Right lobe of liver (tissue), 6 donors: Measurements from ENCODE around the gene NR5A2. TPM values are rescaled to one million over a fixed set of nuclear protein-coding genes. Genes with fewer than 3 reads are reported as not detected.

Experiments
- ATAC-seq, 4 donors: fragments of 200-7000 bp; cut with Tn5 transposase; one replicate each; pipeline ENCODE4 v1.9.1; 2020; ENCODE audit warnings: mild to moderate bottlenecking in 4 of 4, moderate library complexity in 4 of 4
- DNase-seq, 3 donors: peaks; one replicate each; pipeline ENCODE4 v3.0.0-alpha.2; 2020
- H3K27ac ChIP-seq, 3 donors: fragments of 200-600 bp; one replicate each; pipeline ENCODE4 v1.8.0; 2022
- H3K27me3 ChIP-seq, 2 donors: fragments of 200-600 bp; one replicate each; pipeline ENCODE4 v1.8.0; 2022
- H3K36me3 ChIP-seq, 4 donors: fragments of 200-600 bp; sonication (generic) in 1 of 4; one replicate each; pipeline versions ENCODE4 v1.5.1 to v1.8.0; 2017 to 2022; ENCODE audit warnings: control low read depth in 1 of 4
- H3K4me1 ChIP-seq, 4 donors: fragments of 200-600 bp; sonication (generic) in 1 of 4; one replicate each; pipeline versions ENCODE4 v1.5.1 to v1.8.0; 2017 to 2022; ENCODE audit warnings: control low read depth in 1 of 4
- H3K4me3 ChIP-seq, 3 donors: fragments of 200-600 bp; one replicate each; pipeline ENCODE4 v1.8.0; 2022
- H3K9me3 ChIP-seq, 4 donors: fragments of 200-600 bp; sonication (generic) in 1 of 4; one replicate each; pipeline versions ENCODE4 v1.5.1 to v1.8.0; 2017 to 2022; ENCODE audit warnings: control low read depth in 1 of 4
- POLR2A ChIP-seq: fragments of 450-650 bp; IDR thresholded peaks from one replicate; pipeline ENCODE4 v1.6.1; 2017; ENCODE audit warnings: antibody characterized with exemption, mild to moderate bottlenecking
- WGBS: methylation state at CpG from one replicate; pipeline ENCODE4 v1.1.6; 2018; ENCODE audit warnings: low coverage, low lambda C conversion rate; ENCODE audit not compliant: insufficient coverage; ENCODE audit errors: missing lambda C conversion rate; 5-methylcytosine and 5-hydroxymethylcytosine counted together
- intact Hi-C, 2 donors: fragments of 100-400 bp; cut with DNase I; formaldehyde crosslinking; loops; one replicate each; pipeline versions ENCODE4 v1.11.2 to v1.14.1; 2022
- total RNA-seq, 6 experiments: library from RNA; depleted of rRNA in 2 of 6; stranded (reverse); fragments of >200 nt in 2 of 6; fragmentation: NEBNext Ultra II Directional in 3 of 6; extraction: Animal tissue kit (Norgen Biotek cat#: 25700) in 3 of 6; gene quantifications; one replicate each; pipeline versions ENCODE4 v1.1.0 to v1.2.4, GENCODE V29; 2016 to 2023
- TF ChIP-seq, protein P1 (sequence below), 4 donors: fragments of 200-600 bp in 3 of 4; fragments of 450-650 bp in 1 of 4; IDR thresholded peaks; one replicate each; pipeline versions ENCODE4 v1.5.1 to v1.8.0; 2016 to 2022; ENCODE audit warnings: antibody characterized with exemption in 4 of 4, mild to moderate bottlenecking in 2 of 4
- donor health status: DM: no; HTN: yes; CAD: no.
- donor health status: DM: no; HTN: no; CAD: no.
- donor health status: DM: no; HTN: no; CAD: no.
- donor health status: DM: no; HTN: yes; CAD: no.
- donor health status: DM: no; HTN: yes; CAD: no.

Gene NR5A2
- total RNA-seq, 6 experiments from 2014 or later = 20.4 to 35.0 (median 28.5) TPM

DNA sequence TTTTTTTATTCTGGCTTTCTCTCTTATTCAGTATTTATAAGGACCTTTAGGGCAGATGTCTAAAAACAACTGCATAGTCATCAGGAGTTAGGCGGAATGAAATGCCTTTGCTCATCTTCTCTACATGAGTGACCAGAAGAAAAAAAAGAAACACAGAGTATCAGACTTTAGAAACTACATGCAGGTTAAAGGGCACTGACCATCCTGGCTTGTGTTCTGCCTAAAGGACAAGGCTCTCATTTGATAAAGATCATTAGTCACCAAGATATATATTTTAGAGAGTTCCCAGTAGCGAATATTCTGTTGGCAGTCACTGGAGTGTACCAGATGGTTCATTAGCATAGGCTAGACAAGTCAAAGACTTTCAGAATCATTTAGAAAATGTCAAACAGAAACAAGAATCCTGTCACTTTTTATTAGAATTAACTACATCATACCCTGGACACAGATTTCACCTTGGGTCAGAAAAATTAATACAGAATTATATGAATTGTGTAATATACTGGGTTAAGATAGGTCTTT is 145.6 kb downstream of the NR5A2 start:
- 37% methylated on average over 2 of the region's 2 CpGs for WGBS
- intact Hi-C loops = no loop called here

DNA sequence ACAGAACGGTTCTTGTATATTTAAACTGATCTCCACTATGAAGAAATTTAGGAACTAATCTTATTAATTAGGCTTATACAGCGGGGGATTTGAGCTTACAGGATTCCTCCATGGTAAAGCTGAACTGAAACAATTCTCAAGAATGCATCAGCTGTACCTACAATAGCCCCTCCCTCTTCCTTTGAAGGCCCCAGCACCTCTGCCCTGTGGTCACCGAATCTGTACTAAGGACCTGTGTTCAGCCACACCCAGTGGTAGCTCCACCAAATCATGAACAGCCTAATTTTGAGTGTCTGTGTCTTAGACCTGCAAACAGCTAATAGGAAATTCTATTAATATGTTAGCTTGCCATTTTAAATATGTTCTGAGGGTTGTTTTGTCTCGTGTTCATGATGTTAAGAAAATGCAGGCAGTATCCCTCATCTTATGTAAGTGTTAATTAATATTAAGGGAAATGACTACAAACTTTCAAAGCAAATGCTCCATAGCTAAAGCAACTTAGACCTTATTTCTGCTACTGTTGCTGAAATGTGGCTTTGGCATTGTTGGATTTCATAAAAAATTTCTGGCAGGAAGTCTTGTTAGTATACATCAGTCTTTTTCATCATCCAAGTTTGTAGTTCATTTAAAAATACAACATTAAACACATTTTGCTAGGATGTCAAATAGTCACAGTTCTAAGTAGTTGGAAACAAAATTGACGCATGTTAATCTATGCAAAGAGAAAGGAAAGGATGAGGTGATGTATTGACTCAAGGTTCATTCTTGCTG is 147.2 kb downstream of the NR5A2 start:
- no peaks in the 10 kb centered on the region for H3K9me3 ChIP-seq
- no peak for ATAC-seq
- no peak for DNase-seq
- no peaks in the 10 kb centered on the region for H3K27me3 ChIP-seq
- no peaks in the 10 kb centered on the region for H3K4me1 ChIP-seq
- H3K36me3 ChIP-seq = peaks cover 0 to 13% (median 0%) of the 10 kb centered on the region in 4 donors
- WGBS = 87% methylated on average over 5 of the region's 5 CpGs
- H3K27ac ChIP-seq = no peak overlapping the region
- TF ChIP-seq POLR2A = no peak
- intact Hi-C loops = no loop called here
- H3K4me3 ChIP-seq = no peak overlapping the region

More for the DNA sequence above, 145.6 kb downstream of the NR5A2 start:
- Histone ChIP-seq H3K27me3 (no peaks in the 10 kb centered on the region), H3K9me3 (no peaks in the 10 kb centered on the region), H3K4me1 (peaks cover 0 to 3% (median 0%) of the 10 kb centered on the region in 4 donors), H3K36me3 (peaks cover 0 to 13% (median 0%) of the 10 kb centered on the region in 4 donors), H3K4me3 (no peak overlapping the region), H3K27ac (no peak overlapping the region)
- TF ChIP-seq POLR2A = no peak
- TF ChIP-seq, protein P1, sequence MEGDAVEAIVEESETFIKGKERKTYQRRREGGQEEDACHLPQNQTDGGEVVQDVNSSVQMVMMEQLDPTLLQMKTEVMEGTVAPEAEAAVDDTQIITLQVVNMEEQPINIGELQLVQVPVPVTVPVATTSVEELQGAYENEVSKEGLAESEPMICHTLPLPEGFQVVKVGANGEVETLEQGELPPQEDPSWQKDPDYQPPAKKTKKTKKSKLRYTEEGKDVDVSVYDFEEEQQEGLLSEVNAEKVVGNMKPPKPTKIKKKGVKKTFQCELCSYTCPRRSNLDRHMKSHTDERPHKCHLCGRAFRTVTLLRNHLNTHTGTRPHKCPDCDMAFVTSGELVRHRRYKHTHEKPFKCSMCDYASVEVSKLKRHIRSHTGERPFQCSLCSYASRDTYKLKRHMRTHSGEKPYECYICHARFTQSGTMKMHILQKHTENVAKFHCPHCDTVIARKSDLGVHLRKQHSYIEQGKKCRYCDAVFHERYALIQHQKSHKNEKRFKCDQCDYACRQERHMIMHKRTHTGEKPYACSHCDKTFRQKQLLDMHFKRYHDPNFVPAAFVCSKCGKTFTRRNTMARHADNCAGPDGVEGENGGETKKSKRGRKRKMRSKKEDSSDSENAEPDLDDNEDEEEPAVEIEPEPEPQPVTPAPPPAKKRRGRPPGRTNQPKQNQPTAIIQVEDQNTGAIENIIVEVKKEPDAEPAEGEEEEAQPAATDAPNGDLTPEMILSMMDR (IDR thresholded peaks at IDR 0.05) = no peak
- no peak for DNase-seq
- peak in 2 of 4 donors; percentile 41 to 57 for ATAC-seq

DNA sequence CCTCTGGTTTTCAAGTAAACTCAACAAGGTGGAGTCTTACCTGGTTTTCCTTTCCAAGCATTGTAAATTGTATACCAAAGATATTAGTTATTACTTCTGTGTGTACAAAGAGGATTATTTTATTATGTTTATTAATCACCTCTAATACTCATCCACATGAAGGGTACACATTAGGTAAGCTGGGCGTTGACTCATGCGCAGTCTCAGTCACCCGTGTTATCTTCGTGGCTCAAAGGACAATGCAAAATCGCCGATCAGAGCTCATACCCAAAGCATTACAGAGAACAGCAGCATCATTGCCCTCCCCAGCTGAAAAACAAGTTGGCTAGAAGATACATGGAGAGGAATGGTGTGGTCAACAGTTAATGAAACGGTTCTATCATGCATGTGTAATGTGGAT is 148.7 kb downstream of the NR5A2 start:
- no peak for ATAC-seq
- intact Hi-C loops = no loop called here

DNA sequence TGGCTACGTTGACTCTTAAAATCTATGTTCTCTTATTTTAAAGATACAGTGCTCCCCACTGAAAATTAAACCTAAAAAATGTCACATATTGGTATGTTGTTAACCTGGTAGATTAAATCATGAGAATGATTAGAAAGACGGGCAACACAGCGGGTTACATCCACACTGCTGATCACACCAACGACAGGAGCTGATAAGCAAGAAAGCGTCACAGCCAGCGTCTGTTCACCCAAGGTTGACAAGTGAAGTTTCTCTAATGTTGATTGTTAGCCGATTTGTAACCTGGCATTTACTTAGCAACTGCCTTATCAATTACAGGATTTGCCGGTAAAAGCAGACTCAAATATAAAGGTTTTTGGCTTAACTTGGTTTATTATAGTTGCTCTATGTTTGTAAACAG is 149.3 kb downstream of the NR5A2 start:
- Histone ChIP-seq H3K27me3 (no peaks in the 10 kb centered on the region), H3K4me1 (no peaks in the 10 kb centered on the region), H3K9me3 (no peaks in the 10 kb centered on the region), H3K4me3 (no peak overlapping the region), H3K36me3 (peaks cover 0 to 13% (median 0%) of the 10 kb centered on the region in 4 donors), H3K27ac (no peak overlapping the region)
- ATAC-seq (no peak), DNase-seq (no peak)
- intact Hi-C loops = no loop called here
- TF ChIP-seq, protein P1 (IDR thresholded peaks at IDR 0.05) = no peak
- TF ChIP-seq POLR2A = no peak
- 65% methylated on average over 8 of the region's 8 CpGs for WGBS

More for the DNA sequence above, 148.7 kb downstream of the NR5A2 start:
- no peaks in the 10 kb centered on the region for H3K4me1 ChIP-seq
- H3K27ac ChIP-seq = no peak overlapping the region
- peaks cover 0 to 13% (median 0%) of the 10 kb centered on the region in 4 donors for H3K36me3 ChIP-seq
- H3K9me3 ChIP-seq = no peaks in the 10 kb centered on the region
- no peak overlapping the region for H3K4me3 ChIP-seq
- TF ChIP-seq POLR2A = no peak
- TF ChIP-seq, protein P1 (IDR thresholded peaks at IDR 0.05) = no peak
- DNase-seq = no peak
- WGBS = 71% methylated on average over 7 of the region's 7 CpGs
- no peaks in the 10 kb centered on the region for H3K27me3 ChIP-seq

DNA sequence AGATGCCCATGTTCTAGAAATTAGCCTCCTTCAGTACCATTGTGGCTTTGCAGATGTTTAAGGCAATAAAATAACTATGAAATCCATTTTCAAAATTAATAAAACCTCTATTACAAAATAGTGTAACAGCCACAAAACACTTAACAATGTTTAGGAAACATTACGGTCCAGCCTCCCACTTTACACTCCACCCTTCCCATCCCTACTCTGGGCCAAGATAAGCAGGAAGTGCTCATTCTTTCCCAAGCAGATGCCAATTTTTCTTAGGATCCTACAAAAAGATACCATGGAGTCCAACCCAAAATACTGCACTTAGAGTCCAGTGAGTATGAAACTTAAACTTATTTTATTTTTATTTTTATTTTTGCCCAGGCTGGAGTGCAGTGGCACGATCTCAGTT is 150.8 kb downstream of the NR5A2 start:
- intact Hi-C loops = no loop called here
- ATAC-seq (no peak), DNase-seq (no peak)
- peaks cover 0 to 13% (median 0%) of the 10 kb centered on the region in 4 donors for H3K36me3 ChIP-seq
- H3K27me3 ChIP-seq = no peaks in the 10 kb centered on the region
- H3K27ac ChIP-seq = no peak overlapping the region
- H3K4me1 ChIP-seq = no peaks in the 10 kb centered on the region
- TF ChIP-seq POLR2A = no peak
- TF ChIP-seq, protein P1 (IDR thresholded peaks at IDR 0.05) = no peak
- WGBS = 75% methylated on average over 2 of the region's 2 CpGs
- H3K4me3 ChIP-seq = no peak overlapping the region
- no peaks in the 10 kb centered on the region for H3K9me3 ChIP-seq
